GM19463 (cell line): Measurements from ENCODE around the gene PM20D1.

Experiments used
- ATAC-seq: cut with Tn5 transposase; IDR thresholded peaks from one replicate; pipeline ENCODE4 v1.9.1; 2021; ENCODE audit warnings: mild to moderate bottlenecking, moderate library complexity; ENCODE audit not compliant: unreplicated experiment

Gene PM20D1

GRCh38 chr1:205805082-205805711 is 44.7 kb downstream of the PM20D1 start:
- ATAC-seq = no peak

- ATAC-seq = no peak
Observed at GRCh38 chr1:205804605-205805004, 45.3 kb downstream of the PM20D1 start.

GRCh38 chr1:205803986-205804385 is 45.9 kb downstream of the PM20D1 start:
- no peak for ATAC-seq

- no peak for ATAC-seq
Observed at GRCh38 chr1:205802060-205802459, 47.9 kb downstream of the PM20D1 start.

GRCh38 chr1:205800981-205801703 is 48.8 kb downstream of the PM20D1 start:
- ATAC-seq = no peak

- ATAC-seq = no peak
Observed at GRCh38 chr1:205800427-205800826, 49.5 kb downstream of the PM20D1 start.

- no peak for ATAC-seq
Observed at GRCh38 chr1:205798577-205798976, 51.4 kb downstream of the PM20D1 start.

- ATAC-seq = no peak
Observed at GRCh38 chr1:205797168-205797567, 52.8 kb downstream of the PM20D1 start.

- ATAC-seq = peak; percentile 55
Observed at GRCh38 chr1:205794011-205794730, 55.8 kb downstream of the PM20D1 start.

- ATAC-seq = no peak
Observed at GRCh38 chr1:205792961-205793673, 56.8 kb downstream of the PM20D1 start.

- no peak for ATAC-seq
Observed at GRCh38 chr1:205792481-205792881, 57.5 kb downstream of the PM20D1 start.

- peak; percentile 59 for ATAC-seq
Observed at GRCh38 chr1:205791568-205792180, 58.3 kb downstream of the PM20D1 start.

GRCh38 chr1:205787287-205787916 is 62.5 kb downstream of the PM20D1 start:
- no peak for ATAC-seq

- ATAC-seq = no peak
Observed at GRCh38 chr1:205786601-205787000, 63.3 kb downstream of the PM20D1 start.

- no peak for ATAC-seq
Observed at GRCh38 chr1:205785446-205785845, 64.5 kb downstream of the PM20D1 start.

GRCh38 chr1:205783904-205784303 is 66.0 kb downstream of the PM20D1 start:
- ATAC-seq = no peak

GRCh38 chr1:205783433-205783795 is 66.5 kb downstream of the PM20D1 start:
- no peak for ATAC-seq

GRCh38 chr1:205782627-205783432 is 67.1 kb downstream of the PM20D1 start:
- no peak for ATAC-seq

GRCh38 chr1:205780335-205780734 is 69.6 kb downstream of the PM20D1 start:
- no peak for ATAC-seq
